ENCODE data around the gene CAPN3. TPM values are rescaled to one million over a fixed set of nuclear protein-coding genes. Genes with fewer than 3 reads are reported as not detected.

CAPN3 gene
- total RNA-seq, 3 donors from 2014 or later, result 11.6 to 21.5 (median 16.1) TPM

GRCh38 chr15:42374810-42375209 is 15.5 kb downstream of the CAPN3 start:
- intact Hi-C loops (cut with DNase I, micrococcal nuclease), result no loop called here
- no peak for TF ChIP-seq CTCF (IDR thresholded peaks at IDR 0.05)
- Histone ChIP-seq H3K4me1 (ENCODE audit: low read depth) (no peaks in the 10 kb centered on the region), H3K9me3 (peaks cover 8% of the 10 kb centered on the region), H3K4me3 (no peak overlapping the region), H3K36me3 (ENCODE audit: low read depth) (no peaks in the 10 kb centered on the region)
- ATAC-seq (no peak), DNase-seq (no peak)

- Histone ChIP-seq H3K36me3 (ENCODE audit: low read depth) (no peaks in the 10 kb centered on the region), H3K4me3 (no peak overlapping the region), H3K9me3 (peaks cover 8% of the 10 kb centered on the region), H3K4me1 (ENCODE audit: low read depth) (no peaks in the 10 kb centered on the region)
- no peak for TF ChIP-seq CTCF (IDR thresholded peaks at IDR 0.05)
- DNase-seq, result no peak
- no peak for ATAC-seq
- intact Hi-C loops (cut with DNase I, micrococcal nuclease), result no loop called here
These were observed 16.0 kb downstream of the CAPN3 start for GRCh38 chr15:42375252-42375651.

GRCh38 chr15:42375941-42376340 is 16.6 kb downstream of the CAPN3 start:
- peaks cover 8% of the 10 kb centered on the region for H3K9me3 ChIP-seq
- TF ChIP-seq CTCF (IDR thresholded peaks at IDR 0.05), result no peak
- ATAC-seq (no peak), DNase-seq (no peak)
- H3K4me3 ChIP-seq, result no peak overlapping the region
- no peaks in the 10 kb centered on the region for H3K4me1 ChIP-seq (ENCODE audit: low read depth)
- intact Hi-C loops (cut with DNase I, micrococcal nuclease), result no loop called here
- H3K36me3 ChIP-seq (ENCODE audit: low read depth), result no peaks in the 10 kb centered on the region

GRCh38 chr15:42378011-42378410 is 18.7 kb downstream of the CAPN3 start:
- intact Hi-C loops (cut with DNase I, micrococcal nuclease), result no loop called here
- TF ChIP-seq CTCF (IDR thresholded peaks at IDR 0.05), result no peak
- Histone ChIP-seq H3K4me3 (no peak overlapping the region), H3K4me1 (ENCODE audit: low read depth) (no peaks in the 10 kb centered on the region), H3K9me3 (peaks cover 8% of the 10 kb centered on the region), H3K36me3 (ENCODE audit: low read depth) (no peaks in the 10 kb centered on the region)
- ATAC-seq (no peak), DNase-seq (no peak)

- TF ChIP-seq CTCF (IDR thresholded peaks at IDR 0.05), result no peak
These were observed 25.3 kb downstream of the CAPN3 start for GRCh38 chr15:42384597-42384996.

More at GRCh38 chr15:42384597-42384996, 25.3 kb downstream of the CAPN3 start:
- Histone ChIP-seq H3K4me1 (ENCODE audit: low read depth) (no peaks in the 10 kb centered on the region), H3K36me3 (ENCODE audit: low read depth) (no peaks in the 10 kb centered on the region), H3K9me3 (no peaks in the 10 kb centered on the region), H3K4me3 (no peak overlapping the region)
- intact Hi-C loops (cut with DNase I, micrococcal nuclease), result no loop called here
- ATAC-seq (no peak), DNase-seq (no peak)

All from mucosa of descending colon (tissue), 3 donors.